ENCODE data around the gene SYT7.

GRCh38 chr11:61550665-61551227, 30.1 kb downstream of the SYT7 start:
- TF ChIP-seq EZH2 (IDR thresholded peaks at IDR 0.05) = no peak
- no peak for TF ChIP-seq POLR2AphosphoS5 (IDR thresholded peaks at IDR 0.05; ENCODE audit: borderline replicate concordance, low read depth, low read length)
